Transverse colon (tissue), 4 donors: Measurements from ENCODE around the gene MAPK8IP2.

ENCODE experiments used
- CTCF ChIP-seq, 5 experiments: fragments of 200-600 bp in 3 of 5; fragments of 450-650 bp in 2 of 5; sonication (generic) in 3 of 5; IDR thresholded peaks; 1 replicate in 2 of 5; 2 replicates in 3 of 5; pipeline ENCODE4 v1.5.1; 2016 to 2017; ENCODE audit warnings: antibody characterized with exemption in 5 of 5, inconsistent platforms in 3 of 5, mild to moderate bottlenecking in 2 of 5, moderate library complexity in 1 of 5
- EP300 ChIP-seq: sonication (generic); formaldehyde crosslinking; IDR thresholded peaks from one replicate; pipeline ENCODE4 v1.6.1; 2017; ENCODE audit warnings: antibody characterized with exemption, low read depth
- POLR2A ChIP-seq: fragments of 450-650 bp; IDR thresholded peaks from one replicate; pipeline ENCODE4 v1.6.1; 2016; ENCODE audit warnings: antibody characterized with exemption, mild to moderate bottlenecking, moderate library complexity
- POLR2AphosphoS5 ChIP-seq, 3 donors: sonication (generic); formaldehyde crosslinking; IDR thresholded peaks; one replicate each; pipeline ENCODE4 v1.6.1; 2016; ENCODE audit warnings: antibody characterized with exemption in 3 of 3

GRCh38 chr22:50605613-50606074, 5.1 kb downstream of the MAPK8IP2 start:
- no peak for TF ChIP-seq CTCF (IDR thresholded peaks at IDR 0.05)
- no peak for TF ChIP-seq POLR2AphosphoS5 (IDR thresholded peaks at IDR 0.05)
- no peak for TF ChIP-seq POLR2A
- no peak for TF ChIP-seq EP300
